ENCODE data around the gene FUBP1.
"Not testable (repeated sequence)": the region's sequence is repeated elsewhere in the genome, so short reads cannot be mapped to it uniquely, and the experiment has no call there.

FUBP1 gene

GRCh38 chr1:77990629-77991204 is 11.8 kb upstream of the FUBP1 start:
- FAIRE-seq: peak; percentile 76
- DNase-seq (ENCODE audit: insufficient read length, low spot score): no peak

GRCh38 chr1:77989744-77990143 is 10.9 kb upstream of the FUBP1 start:
- FAIRE-seq: no peak
- no peak for DNase-seq (ENCODE audit: insufficient read length, low spot score)

- DNase-seq (ENCODE audit: insufficient read length, low spot score): no peak
- FAIRE-seq: no peak
Observed at GRCh38 chr1:77987919-77988318, 9.0 kb upstream of the FUBP1 start.

- DNase-seq (ENCODE audit: insufficient read length, low spot score): no peak
- FAIRE-seq: no peak
Observed at GRCh38 chr1:77986810-77987209, 7.9 kb upstream of the FUBP1 start.

GRCh38 chr1:77984629-77985028 is 5.8 kb upstream of the FUBP1 start:
- no peak for DNase-seq (ENCODE audit: insufficient read length, low spot score)
- no peak for FAIRE-seq

- FAIRE-seq (no peak), DNase-seq (ENCODE audit: insufficient read length, low spot score) (no peak)
Observed at GRCh38 chr1:77983997-77984355, 5.1 kb upstream of the FUBP1 start.

- FAIRE-seq; DNase-seq (ENCODE audit: insufficient read length, low spot score): not testable (repeated sequence)
Observed at GRCh38 chr1:77983352-77983996, 4.6 kb upstream of the FUBP1 start.

- DNase-seq (ENCODE audit: insufficient read length, low spot score) (peak; percentile 40), FAIRE-seq (peak; percentile 96)
Observed at GRCh38 chr1:77978293-77978968, 441 bp downstream of the FUBP1 start.

- no peak for DNase-seq (ENCODE audit: insufficient read length, low spot score)
- no peak for FAIRE-seq
Observed at GRCh38 chr1:77977989-77978292, 931 bp downstream of the FUBP1 start.

- FAIRE-seq (no peak), DNase-seq (ENCODE audit: insufficient read length, low spot score) (no peak)
Observed at GRCh38 chr1:77976433-77977076, 2.3 kb downstream of the FUBP1 start.

DNA sequence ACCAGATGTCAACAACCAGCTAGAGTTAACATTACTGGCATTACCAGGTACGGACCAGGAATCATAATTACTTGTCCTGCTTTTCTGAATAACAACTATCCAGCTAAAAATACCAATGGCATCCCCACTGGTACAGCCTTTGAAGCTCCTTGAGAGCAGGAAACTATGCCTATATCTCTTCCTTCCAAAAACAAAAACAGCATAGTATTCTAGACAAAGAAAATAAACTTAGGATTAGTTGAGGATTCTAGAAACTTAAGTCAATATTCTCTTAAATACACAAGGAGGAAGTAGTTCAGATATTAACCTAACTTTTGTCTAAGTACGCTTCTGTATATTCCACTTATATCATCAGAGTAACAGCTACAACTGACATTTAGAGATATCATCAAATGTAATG is 3.0 kb downstream of the FUBP1 start:
- peak; percentile 55 for FAIRE-seq

DNA sequence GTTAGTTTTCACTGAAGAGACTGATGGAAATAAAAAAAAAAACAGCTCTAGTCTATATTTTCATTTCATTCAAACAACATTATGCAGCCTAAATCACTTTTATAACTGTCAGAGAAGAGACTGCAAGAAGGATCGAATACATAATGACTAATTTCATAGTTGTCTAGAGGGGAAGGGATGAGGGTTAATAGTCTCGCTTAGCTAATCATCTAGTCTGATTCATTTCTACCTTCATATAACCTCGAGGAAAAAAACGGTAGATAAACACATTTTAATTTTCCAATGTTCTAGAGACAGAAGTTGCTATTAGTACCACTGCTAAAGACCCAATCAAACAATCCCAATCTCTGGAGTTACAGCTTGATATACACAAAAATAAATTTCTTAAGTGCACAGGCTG is 3.5 kb downstream of the FUBP1 start:
- DNase-seq (ENCODE audit: insufficient read length, low spot score): no peak
- FAIRE-seq: no peak

More for the DNA sequence above, 3.0 kb downstream of the FUBP1 start:
- no peak for DNase-seq (ENCODE audit: insufficient read length, low spot score)

DNA sequence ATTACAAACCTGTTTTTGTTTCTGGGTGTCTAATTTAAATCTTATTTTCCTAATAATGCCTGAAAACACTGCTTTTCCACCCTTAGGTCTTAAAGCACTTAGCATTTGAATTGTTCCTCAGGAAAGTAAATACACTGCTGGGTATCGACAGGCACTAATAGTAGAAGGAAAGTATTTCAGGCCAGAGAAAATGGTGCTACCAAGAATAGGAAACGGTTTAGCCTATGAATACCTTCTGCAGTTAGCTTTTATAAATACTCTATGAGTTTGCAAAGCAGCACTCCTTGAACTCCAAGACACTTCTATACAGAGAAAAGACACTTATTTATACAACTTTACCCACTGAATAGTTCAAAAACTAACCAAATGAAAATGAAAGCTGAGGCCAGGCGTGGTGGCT is 6.8 kb downstream of the FUBP1 start:
- no peak for DNase-seq (ENCODE audit: insufficient read length, low spot score)
- FAIRE-seq: no peak

DNA sequence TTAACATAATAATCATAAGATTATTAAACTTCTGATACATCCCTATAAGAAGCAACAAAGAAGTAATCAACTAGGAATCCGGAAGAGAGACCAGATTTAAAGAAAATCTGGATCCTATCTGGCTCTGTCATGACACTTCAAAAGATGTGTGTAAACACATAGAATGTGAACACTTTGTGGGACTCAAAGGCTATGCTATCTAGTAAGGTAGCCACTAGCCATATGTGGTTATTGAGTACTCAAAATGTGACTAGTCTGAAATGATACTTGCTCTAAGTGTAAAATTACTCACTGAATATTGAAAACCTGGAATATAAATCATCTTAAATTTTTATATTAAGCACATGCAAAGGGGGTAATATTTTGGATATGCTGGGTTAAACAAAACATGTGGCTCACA is 8.7 kb downstream of the FUBP1 start:
- DNase-seq (ENCODE audit: insufficient read length, low spot score) (no peak), FAIRE-seq (no peak)

DNA sequence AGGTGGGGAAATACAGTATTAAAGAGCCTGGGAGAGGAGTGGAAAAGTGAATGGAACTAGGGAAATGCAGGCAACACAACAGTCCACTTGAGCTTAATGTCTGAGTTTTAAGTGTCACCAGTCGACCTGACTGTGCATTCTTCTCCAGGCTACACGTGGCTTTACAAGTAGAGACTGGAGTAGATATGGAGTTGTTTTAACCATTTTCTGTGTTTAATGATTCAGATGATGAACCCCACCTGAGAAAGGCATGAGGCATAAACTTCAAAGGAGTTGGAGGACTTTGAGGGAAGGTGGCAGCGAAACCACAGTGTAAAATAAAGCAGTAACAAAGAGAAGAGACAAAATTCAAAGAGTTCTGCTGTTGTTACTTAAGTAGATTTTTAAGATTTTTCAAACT is 12.6 kb downstream of the FUBP1 start:
- DNase-seq (ENCODE audit: insufficient read length, low spot score) (no peak), FAIRE-seq (no peak)

GRCh38 chr1:77961392-77961791 is 17.5 kb downstream of the FUBP1 start:
- DNase-seq (ENCODE audit: insufficient read length, low spot score) (no peak), FAIRE-seq (no peak)

GRCh38 chr1:77958850-77959249 is 20.0 kb downstream of the FUBP1 start:
- FAIRE-seq: no peak
- DNase-seq (ENCODE audit: insufficient read length, low spot score): no peak

- FAIRE-seq (no peak), DNase-seq (ENCODE audit: insufficient read length, low spot score) (no peak)
Observed at GRCh38 chr1:77958391-77958790, 20.5 kb downstream of the FUBP1 start.

GRCh38 chr1:77956464-77956863 is 22.4 kb downstream of the FUBP1 start:
- FAIRE-seq (no peak), DNase-seq (ENCODE audit: insufficient read length, low spot score) (no peak)

DNA sequence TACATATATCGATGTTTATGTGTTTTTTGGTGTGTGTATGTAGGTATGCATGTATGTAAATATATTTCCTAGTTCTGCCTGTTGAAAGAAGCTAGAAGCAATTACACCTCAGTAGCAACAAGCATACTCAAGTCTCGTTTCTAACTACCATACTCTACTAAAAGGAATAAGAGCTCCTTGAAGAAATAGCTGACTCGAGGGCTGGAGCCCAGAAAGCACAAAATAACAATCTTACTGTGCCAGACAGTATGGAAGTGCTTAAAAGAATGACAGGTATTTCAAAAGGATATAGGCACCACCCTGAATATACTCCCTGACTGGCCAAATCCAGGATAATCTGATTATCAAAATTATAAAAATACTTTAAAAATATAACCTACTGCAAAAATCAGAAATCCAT is 23.2 kb downstream of the FUBP1 start:
- FAIRE-seq: no peak
- DNase-seq (ENCODE audit: insufficient read length, low spot score): no peak

- DNase-seq (ENCODE audit: insufficient read length, low spot score): no peak
- no peak for FAIRE-seq
Observed at GRCh38 chr1:77954521-77954920, 24.4 kb downstream of the FUBP1 start.

DNA sequence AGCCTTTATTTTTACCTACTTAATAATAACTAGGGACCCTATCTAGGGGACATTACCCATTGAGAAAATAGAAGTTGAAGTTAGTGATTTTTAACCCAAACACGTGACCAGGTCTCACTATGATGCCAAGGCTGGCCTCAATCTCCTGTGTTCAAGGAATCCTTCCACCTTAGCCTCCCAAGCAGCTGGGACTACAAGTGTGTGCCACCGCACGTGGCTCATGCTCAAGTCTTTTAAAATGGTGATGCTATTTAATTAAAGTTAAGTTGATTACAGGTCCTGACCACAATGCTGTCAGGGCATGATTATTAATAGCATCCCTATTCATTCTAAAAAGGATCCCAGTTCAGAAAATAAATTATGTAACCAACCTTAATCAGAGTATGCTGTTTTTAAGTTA is 25.0 kb downstream of the FUBP1 start:
- FAIRE-seq (no peak), DNase-seq (ENCODE audit: insufficient read length, low spot score) (no peak)

All from GM19239 (cell line).